Muscle of leg (tissue), 11 donors: ENCODE measurements around the gene ASCL2. TPM values are rescaled to one million over a fixed set of nuclear protein-coding genes. Genes with fewer than 3 reads are reported as not detected.

ENCODE experiments used
- DNase-seq: peaks from one replicate; pipeline ENCODE4 v3.0.0; 2013
- H3K27ac ChIP-seq: one replicate; pipeline ENCODE4 v1.5.1; 2013; ENCODE audit warnings: mild to moderate bottlenecking, low read length, control low read depth
- H3K27me3 ChIP-seq: one replicate; pipeline ENCODE4 v1.6.1; 2013; ENCODE audit warnings: low read length; ENCODE audit not compliant: control insufficient read depth, insufficient read depth
- H3K36me3 ChIP-seq: one replicate; pipeline ENCODE4 v1.6.1; 2013; ENCODE audit warnings: low read length; ENCODE audit not compliant: control insufficient read depth, insufficient read depth
- H3K4me1 ChIP-seq: one replicate; pipeline ENCODE4 v1.6.1; 2013; ENCODE audit warnings: low read length; ENCODE audit not compliant: control insufficient read depth, insufficient read depth
- H3K4me3 ChIP-seq: one replicate; pipeline ENCODE4 v1.5.1; 2013; ENCODE audit warnings: low read length, control low read depth
- H3K9me3 ChIP-seq: replicated peaks from 2 replicates; pipeline ENCODE4 v1.6.1; 2013; ENCODE audit warnings: low read depth, low read length; ENCODE audit not compliant: control insufficient read depth
- WGBS: methylation state at CpG from one replicate; pipeline ENCODE4 v1.1.5; 2013; ENCODE audit warnings: missing lambda C conversion rate; ENCODE audit not compliant: insufficient coverage; 5-methylcytosine and 5-hydroxymethylcytosine counted together
- polyA plus RNA-seq, 8 donors: library from polyadenylated mRNA; unstranded; fragments of 120-200 nt; gene quantifications; one replicate each; pipeline versions ENCODE4 v1.2.1 to v1.2.3, GENCODE V29; 2013; ENCODE audit warnings: inconsistent platforms in 1 of 8, low replicate concordance in 1 of 8; ENCODE audit not compliant: insufficient read length in 8 of 8, insufficient read depth in 1 of 8
- total RNA-seq: library from RNA; stranded (reverse); fragments of 120-200 nt; gene quantifications from one replicate; pipeline ENCODE4 v1.2.4, GENCODE V29; 2013

Gene ASCL2
- total and polyA plus RNA-seq, 9 donors = 0.11 to 0.53 (median 0.29) TPM

GRCh38 chr11:2224254-2224653 is 46.1 kb downstream of the ASCL2 start:
- no peak overlapping the region for H3K4me3 ChIP-seq
- no peak for DNase-seq
- peaks cover 7% of the 10 kb centered on the region for H3K9me3 ChIP-seq
- no peak overlapping the region for H3K27ac ChIP-seq
- WGBS = no CpG with 5 or more reads among the region's 1 CpG
- H3K36me3 ChIP-seq = no peaks in the 10 kb centered on the region
- peaks cover 17% of the 10 kb centered on the region for H3K27me3 ChIP-seq
- H3K4me1 ChIP-seq = no peaks in the 10 kb centered on the region

- Histone ChIP-seq H3K9me3 (peaks cover 6% of the 10 kb centered on the region), H3K36me3 (no peaks in the 10 kb centered on the region), H3K27ac (no peak overlapping the region), H3K27me3 (peaks cover 17% of the 10 kb centered on the region), H3K4me1 (no peaks in the 10 kb centered on the region), H3K4me3 (no peak overlapping the region)
- WGBS = 33% methylated on average over 1 of the region's 5 CpGs
- DNase-seq = no peak
Observed at GRCh38 chr11:2223153-2223794, 47.1 kb downstream of the ASCL2 start.

- Histone ChIP-seq H3K27ac (no peak overlapping the region), H3K27me3 (peaks cover 22% of the 10 kb centered on the region), H3K4me1 (no peaks in the 10 kb centered on the region), H3K4me3 (no peak overlapping the region), H3K36me3 (no peaks in the 10 kb centered on the region), H3K9me3 (peaks cover 6% of the 10 kb centered on the region)
- 71% methylated on average over 1 of the region's 4 CpGs for WGBS
- DNase-seq = peak; percentile 56
Observed at GRCh38 chr11:2222451-2222850, 47.9 kb downstream of the ASCL2 start.

DNA sequence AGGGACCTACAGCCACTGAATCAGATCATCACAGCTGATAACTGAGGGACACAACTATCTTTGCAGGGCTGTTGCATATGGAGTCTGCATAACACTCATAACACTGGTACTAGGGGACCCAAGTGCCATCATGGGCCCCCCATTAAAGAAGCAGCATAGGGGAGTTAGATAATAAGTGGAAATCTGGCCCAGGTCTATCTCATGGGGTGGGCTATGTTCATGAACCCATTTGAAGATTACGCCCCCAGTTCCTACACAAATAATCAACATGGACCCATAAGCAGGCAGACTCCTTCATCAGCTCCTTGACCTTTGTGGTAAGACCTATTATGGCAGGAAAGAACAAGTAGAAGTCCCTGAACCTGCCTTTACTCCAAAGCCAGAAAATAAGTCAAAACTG is 48.8 kb downstream of the ASCL2 start:
- H3K4me1 ChIP-seq = no peaks in the 10 kb centered on the region
- no peak overlapping the region for H3K4me3 ChIP-seq
- H3K9me3 ChIP-seq = peaks cover 4% of the 10 kb centered on the region
- peaks cover 27% of the 10 kb centered on the region for H3K27me3 ChIP-seq
- no peak overlapping the region for H3K27ac ChIP-seq
- no peaks in the 10 kb centered on the region for H3K36me3 ChIP-seq
- DNase-seq = no peak
- WGBS = no CpG with 5 or more reads among the region's 1 CpG

- H3K4me1 ChIP-seq = no peaks in the 10 kb centered on the region
- peaks cover 27% of the 10 kb centered on the region for H3K27me3 ChIP-seq
- H3K9me3 ChIP-seq = peaks cover 4% of the 10 kb centered on the region
- WGBS = 91% methylated on average over 1 of the region's 1 CpG
- H3K36me3 ChIP-seq = no peaks in the 10 kb centered on the region
- H3K27ac ChIP-seq = no peak overlapping the region
- no peak for DNase-seq
- no peak overlapping the region for H3K4me3 ChIP-seq
Observed at GRCh38 chr11:2221024-2221423, 49.4 kb downstream of the ASCL2 start.

GRCh38 chr11:2220173-2220771 is 50.1 kb downstream of the ASCL2 start:
- WGBS = 76% methylated on average over 3 of the region's 3 CpGs
- Histone ChIP-seq H3K4me1 (no peaks in the 10 kb centered on the region), H3K9me3 (peaks cover 4% of the 10 kb centered on the region), H3K4me3 (no peak overlapping the region), H3K27ac (no peak overlapping the region), H3K27me3 (peaks cover 27% of the 10 kb centered on the region), H3K36me3 (no peaks in the 10 kb centered on the region)
- DNase-seq = no peak

DNA sequence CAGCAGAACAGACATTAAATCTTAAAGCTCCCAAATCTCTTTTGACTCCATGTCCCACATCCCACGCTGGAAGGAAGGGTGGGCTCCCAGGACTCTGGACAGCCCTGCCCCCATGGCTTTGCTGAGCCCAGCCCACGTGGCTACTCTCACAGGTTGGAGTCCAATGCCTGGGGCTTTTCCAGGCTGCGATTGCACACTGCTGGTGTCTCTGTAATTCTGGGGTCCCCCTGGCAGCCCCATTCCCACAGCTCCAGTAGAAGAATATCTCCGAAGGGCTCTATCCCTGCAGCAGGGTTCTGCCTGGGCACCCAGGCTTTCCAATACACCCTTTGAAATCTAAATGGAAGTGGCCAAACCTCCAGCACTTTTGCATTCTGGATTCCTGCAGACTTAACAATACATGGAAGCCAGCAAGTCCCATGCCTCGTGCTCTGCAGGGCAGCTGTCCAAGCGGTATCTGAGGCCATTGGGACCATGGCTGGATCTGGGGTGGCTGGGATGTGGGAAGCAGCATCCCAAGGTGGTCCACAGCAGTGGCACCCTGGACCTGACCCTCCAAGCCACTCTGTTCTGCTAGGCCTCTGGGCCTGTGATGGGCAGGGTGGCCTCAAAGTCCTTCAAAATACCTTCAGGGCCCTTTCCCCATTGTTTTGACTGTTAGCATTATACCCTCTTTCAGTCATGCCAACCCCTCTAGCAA is 50.9 kb downstream of the ASCL2 start:
- peaks cover 3% of the 10 kb centered on the region for H3K4me1 ChIP-seq
- 80% methylated on average over 5 of the region's 6 CpGs for WGBS

More for the DNA sequence above, 50.9 kb downstream of the ASCL2 start:
- H3K27ac ChIP-seq = no peak overlapping the region
- no peak for DNase-seq
- H3K4me3 ChIP-seq = no peak overlapping the region
- no peaks in the 10 kb centered on the region for H3K36me3 ChIP-seq
- H3K9me3 ChIP-seq = peaks cover 4% of the 10 kb centered on the region
- peaks cover 23% of the 10 kb centered on the region for H3K27me3 ChIP-seq

Other genes starting within 250 kb of the ASCL2 start
- gene IGF2, start 131.2 kb downstream of the ASCL2 start, total RNA-seq = 1,262 TPM
- gene IGF2, start 131.2 kb downstream of the ASCL2 start, polyA plus RNA-seq = 1,000 to 10,000 TPM; 3,071 to 5,136 (median 4,491) TPM
- not detected for gene INS, start 109.4 kb downstream of the ASCL2 start, total RNA-seq
- gene INS, start 109.4 kb downstream of the ASCL2 start, polyA plus RNA-seq = not detected
- gene TH, start 98.8 kb downstream of the ASCL2 start, total RNA-seq = 0.58 TPM
- 1 to 10 TPM in 1 of 8 donors, under 1 TPM in 7; 0.33 to 1.2 (median 0.56) TPM for gene TH, start 98.8 kb downstream of the ASCL2 start, polyA plus RNA-seq
- gene C11orf21, start 31.3 kb upstream of the ASCL2 start, total RNA-seq = 2.3 TPM
- 1 to 10 TPM in 5 of 8 donors, under 1 TPM in 3; 0.41 to 4.1 (median 2.0) TPM for gene C11orf21, start 31.3 kb upstream of the ASCL2 start, polyA plus RNA-seq
- 2.7 TPM for gene TSPAN32, start 31.4 kb upstream of the ASCL2 start, total RNA-seq
- 1 to 10 TPM; 1.6 to 6.9 (median 3.6) TPM for gene TSPAN32, start 31.4 kb upstream of the ASCL2 start, polyA plus RNA-seq
- gene CD81, start 106.7 kb upstream of the ASCL2 start, total RNA-seq = 187 TPM
- gene CD81, start 106.7 kb upstream of the ASCL2 start, polyA plus RNA-seq = 100 to 1,000 TPM; 374 to 495 (median 433) TPM
- 36.7 TPM for gene TSSC4, start 130.2 kb upstream of the ASCL2 start, total RNA-seq
- 10 to 100 TPM; 25.2 to 31.2 (median 27.0) TPM for gene TSSC4, start 130.2 kb upstream of the ASCL2 start, polyA plus RNA-seq
- under 0.01 TPM for gene TRPM5, start 173.9 kb upstream of the ASCL2 start, total RNA-seq
- under 1 TPM in 3 of 8 donors, not detected in 5; 0.04 to 0.05 (median 0.04) TPM for gene TRPM5, start 173.9 kb upstream of the ASCL2 start, polyA plus RNA-seq
- gene KCNQ1, start 174.4 kb upstream of the ASCL2 start, total RNA-seq = 0.84 TPM
- 1 to 10 TPM; 1.9 to 4.1 (median 2.7) TPM for gene KCNQ1, start 174.4 kb upstream of the ASCL2 start, polyA plus RNA-seq